Epithelial cell of proximal tubule (primary cell): ENCODE measurements around the gene CACFD1. TPM values are rescaled to one million over a fixed set of nuclear protein-coding genes. Genes with fewer than 3 reads are reported as not detected.
"Not testable (repeated sequence)": the region's sequence is repeated elsewhere in the genome, so short reads cannot be mapped to it uniquely, and the experiment has no call there.

Experiments
- DNase-seq: peaks from one replicate; pipeline ENCODE4 v3.0.0-alpha.2; 2011; ENCODE audit warnings: low read depth
- H3K4me3 ChIP-seq: 2 replicates; pipeline ENCODE4 v1.5.1; 2011; ENCODE audit warnings: low read depth, mild to moderate bottlenecking, low read length
- CTCF ChIP-seq: conservative IDR thresholded peaks from 2 replicates; pipeline ENCODE4 v1.5.1; 2012; ENCODE audit warnings: low read depth, mild to moderate bottlenecking, low read length
- total RNA-seq: library from RNA; depleted of rRNA; stranded (reverse); fragments of >200 nt; gene quantifications from 2 replicates; pipeline ENCODE4 v1.2.3, GENCODE V29; 2015

CACFD1 gene
- total RNA-seq, 1 donor from 2014 or later: 11.0 TPM

- no peak overlapping the region for H3K4me3 ChIP-seq
- DNase-seq: no peak
- no peak for TF ChIP-seq CTCF
Observed at GRCh38 chr9:133441571-133441970, 18.2 kb upstream of the CACFD1 start.

GRCh38 chr9:133443248-133443647 lies 16.5 kb upstream of the CACFD1 start:
- H3K4me3 ChIP-seq: no peak overlapping the region
- no peak for DNase-seq
- TF ChIP-seq CTCF: no peak

- TF ChIP-seq CTCF: no peak
- no peak overlapping the region for H3K4me3 ChIP-seq
- no peak for DNase-seq
Observed at GRCh38 chr9:133443982-133444381, 15.8 kb upstream of the CACFD1 start.

- H3K4me3 ChIP-seq: no peak overlapping the region
- no peak for TF ChIP-seq CTCF
- no peak for DNase-seq
Observed at GRCh38 chr9:133445293-133445969, 14.3 kb upstream of the CACFD1 start.

GRCh38 chr9:133448487-133448972 lies 11.2 kb upstream of the CACFD1 start:
- no peak for TF ChIP-seq CTCF
- DNase-seq: no peak
- no peak overlapping the region for H3K4me3 ChIP-seq

GRCh38 chr9:133449760-133450159 lies 10.0 kb upstream of the CACFD1 start:
- no peak for DNase-seq

GRCh38 chr9:133451865-133452264 lies 7.9 kb upstream of the CACFD1 start:
- H3K4me3 ChIP-seq, DNase-seq: not testable (repeated sequence)

More at GRCh38 chr9:133449760-133450159, 10.0 kb upstream of the CACFD1 start:
- no peak for TF ChIP-seq CTCF
- H3K4me3 ChIP-seq: no peak overlapping the region
